K562 (cell line): ENCODE measurements around the gene DST. TPM values are rescaled to one million over a fixed set of nuclear protein-coding genes. Genes with fewer than 3 reads are reported as not detected.

Source experiments
- ATAC-seq: fragments of 200-7000 bp; cut with Tn5 transposase; 3 replicates; pipeline ENCODE4 v1.9.1; 2020; ENCODE audit warnings: moderate library complexity
- BruUV-seq: library from RNA; stranded (reverse); fragments of 400-500 nt; replicated peaks from 2 replicates; lab custom pipeline; 2021; lab: Mats Ljungman, UMichigan
- CTCF ChIA-PET: fragments of 300-600 bp; formaldehyde crosslinking; extraction: SDS; loops from one replicate; lab custom pipeline; 2021; ENCODE audit warnings: low intra/inter-chr PET ratio; lab: Yijun Ruan, JAX
- POLR2A ChIA-PET: fragments of 300-600, 350-650 bp; sonication (Branson Sonifier 250); formaldehyde crosslinking; extraction: SDS; loops from one replicate; lab custom pipeline; 2021; ENCODE audit warnings: antibody characterized with exemption, inconsistent platforms; lab: Yijun Ruan, JAX
- DNase-seq, 4 experiments: peaks; one replicate each; pipeline versions ENCODE4 v3.0.0 to v3.0.0-alpha.2; 2011 to 2018; ENCODE audit warnings: low spot score in 3 of 4, mixed read lengths in 3 of 4; ENCODE audit errors: extremely low read depth in 1 of 4
- FAIRE-seq: peaks from 2 replicates; lab custom pipeline; 2011; peaks lifted over from hg19 to GRCh38; lab: Jason Lieb, UNC
- H2AFZ ChIP-seq: 2 replicates; pipeline ENCODE4 v1.6.0; 2011; ENCODE audit warnings: low read depth, low read length, control low read depth, inconsistent platforms
- H3K27ac ChIP-seq: fragments of 200-600 bp; 3 replicates; pipeline ENCODE4 v1.8.0; 2011; ENCODE audit warnings: low read depth, mild to moderate bottlenecking, control low read depth, inconsistent platforms, low read length, moderate library complexity, mixed read lengths; ENCODE audit errors: extremely low read depth
- H3K27me3 ChIP-seq, 2 experiments: fragments of 300-600 bp in 1 of 2; 2 replicates in 1 of 2; 3 replicates in 1 of 2; pipeline versions ENCODE4 v1.6.0 to v1.8.0; 2011; ENCODE audit warnings: inconsistent platforms in 2 of 2, low read length in 2 of 2, mild to moderate bottlenecking in 1 of 2, mixed read lengths in 1 of 2, moderate library complexity in 1 of 2; ENCODE audit not compliant: control insufficient read depth in 2 of 2, insufficient read depth in 2 of 2
- H3K36me3 ChIP-seq: fragments of 300-600 bp; 3 replicates; pipeline ENCODE4 v1.8.0; 2011; ENCODE audit warnings: mild to moderate bottlenecking, low read length, inconsistent platforms; ENCODE audit not compliant: control insufficient read depth, insufficient read depth
- H3K4me1 ChIP-seq, 2 experiments: fragments of 200-600 bp in 1 of 2; replicated peaks in 1 of 2; 2 replicates in 1 of 2; 3 replicates in 1 of 2; pipeline versions ENCODE4 v1.5.1 to v1.8.0; 2011; ENCODE audit warnings: inconsistent platforms in 2 of 2, low read length in 2 of 2, mild to moderate bottlenecking in 1 of 2, mixed read lengths in 1 of 2, moderate library complexity in 1 of 2; ENCODE audit not compliant: control insufficient read depth in 2 of 2, insufficient read depth in 2 of 2
- H3K4me2 ChIP-seq: 2 replicates; pipeline ENCODE4 v1.6.1; 2011; ENCODE audit warnings: low read length, control low read depth, inconsistent platforms, mixed read lengths; ENCODE audit not compliant: insufficient read depth
- H3K4me3 ChIP-seq: fragments of 200-600 bp; sonication (generic), shearing (Covaris generic); 2 replicates; pipeline ENCODE4 v1.5.1; 2016; ENCODE audit warnings: control low read depth, inconsistent platforms
- H3K79me2 ChIP-seq: fragments of 200-600 bp; 3 replicates; pipeline ENCODE4 v1.8.0; 2011; ENCODE audit warnings: low read length, inconsistent platforms; ENCODE audit not compliant: control insufficient read depth, insufficient read depth
- H3K9ac ChIP-seq, 2 experiments: 2 replicates each; pipeline versions ENCODE4 v1.6.0 to v1.6.1; 2011; ENCODE audit warnings: low read depth in 2 of 2, low read length in 2 of 2, control low read depth in 1 of 2, inconsistent platforms in 1 of 2, mild to moderate bottlenecking in 1 of 2, mixed read lengths in 1 of 2; ENCODE audit not compliant: insufficient read depth in 1 of 2
- H3K9me1 ChIP-seq: one replicate; pipeline ENCODE4 v1.6.0; 2011; ENCODE audit warnings: inconsistent platforms, mild to moderate bottlenecking, low read length, moderate library complexity; ENCODE audit not compliant: control insufficient read depth, insufficient read depth
- H3K9me3 ChIP-seq: replicated peaks from 2 replicates; pipeline ENCODE4 v1.5.1; 2011; ENCODE audit warnings: low read depth, low read length, inconsistent platforms; ENCODE audit not compliant: control insufficient read depth, insufficient read depth
- H4K20me1 ChIP-seq: replicated peaks from 2 replicates; pipeline ENCODE4 v1.6.1; 2011; ENCODE audit warnings: low read length, inconsistent platforms, mixed read lengths; ENCODE audit not compliant: control insufficient read depth, insufficient read depth
- ATF2 ChIP-seq: sonication (generic); formaldehyde crosslinking; IDR thresholded peaks from 2 replicates; pipeline ENCODE4 v1.8.1; 2022; ENCODE audit warnings: missing genetic modification reagents
- ATF7 ChIP-seq: fragments of 450-650 bp; IDR thresholded peaks from 2 replicates; pipeline ENCODE4 v1.7.1; 2014; ENCODE audit warnings: mild to moderate bottlenecking, moderate library complexity
- CC2D1A ChIP-seq: fragments of 450-650 bp; IDR thresholded peaks from 2 replicates; pipeline ENCODE4 v1.6.1; 2017; ENCODE audit warnings: mild to moderate bottlenecking
- CCAR2 ChIP-seq: fragments of 200-400 bp; formaldehyde crosslinking; IDR thresholded peaks from 2 replicates; pipeline ENCODE4 v1.6.1; 2017; ENCODE audit warnings: mild to moderate bottlenecking, low read depth, low read length
- HDAC3 ChIP-seq: fragments of 450-650 bp; IDR thresholded peaks from 2 replicates; pipeline ENCODE4 v1.6.1; 2018; ENCODE audit warnings: borderline replicate concordance, mild to moderate bottlenecking, moderate library complexity; ENCODE audit not compliant: partially characterized antibody
- HNRNPL ChIP-seq: fragments of 200-400 bp; formaldehyde crosslinking; IDR thresholded peaks from 2 replicates; pipeline ENCODE4 v1.6.1; 2017; ENCODE audit warnings: low read depth, mild to moderate bottlenecking, low read length
- JUND ChIP-seq, 2 experiments: IDR thresholded peaks; 2 replicates in 1 of 2; 3 replicates in 1 of 2; pipeline ENCODE4 v1.6.1; 2011; ENCODE audit warnings: borderline replicate concordance in 2 of 2, low read depth in 2 of 2, low read length in 2 of 2, improper control_type of control experiment in 1 of 2, missing biosample characterization in 1 of 2, missing genetic modification characterization in 1 of 2, missing genetic modification reagents in 1 of 2
- KDM1A ChIP-seq, 2 experiments: fragments of 450-650 bp; IDR thresholded peaks; 2 replicates each; pipeline ENCODE4 v1.6.1; 2016; ENCODE audit warnings: mild to moderate bottlenecking in 2 of 2
- PCBP1 ChIP-seq: fragments of 200-400 bp; formaldehyde crosslinking; IDR thresholded peaks from 2 replicates; pipeline ENCODE4 v1.6.1; 2018; ENCODE audit warnings: mild to moderate bottlenecking, low read depth, low read length; ENCODE audit not compliant: poor library complexity, severe bottlenecking
- RFX1 ChIP-seq: fragments of 450-650 bp; IDR thresholded peaks from 2 replicates; pipeline ENCODE4 v1.6.1; 2016; ENCODE audit warnings: mild to moderate bottlenecking, moderate library complexity
- SREBF2 ChIP-seq: sonication (generic); formaldehyde crosslinking; IDR thresholded peaks from 2 replicates; pipeline ENCODE4 v1.4.0; 2020; ENCODE audit warnings: mild to moderate bottlenecking, missing genetic modification reagents
- TFAM ChIP-seq: fragments of 250-450 bp; sonication (Bioruptor Pico); conservative IDR thresholded peaks from 2 replicates; pipeline ENCODE4 v1.5.0; 2021; ENCODE audit warnings: mild to moderate bottlenecking, moderate library complexity
- ZNF121 ChIP-seq: sonication (generic); formaldehyde crosslinking; conservative IDR thresholded peaks from 2 replicates; pipeline ENCODE4 v1.8.0; 2022; ENCODE audit warnings: missing genetic modification reagents
- ZNF764 ChIP-seq: fragments of 250-450 bp; sonication (Bioruptor Pico); IDR thresholded peaks from 2 replicates; pipeline ENCODE4 v1.4.0; 2020; ENCODE audit warnings: low read depth, mild to moderate bottlenecking, moderate library complexity
- ZNF785 ChIP-seq: fragments of 250-450 bp; sonication (Bioruptor Pico); IDR thresholded peaks from 2 replicates; pipeline ENCODE4 v1.4.0; 2020; ENCODE audit warnings: mild to moderate bottlenecking
- WGBS: fragments of 100-300 bp; shearing (Covaris generic); methylation state at CpG from one replicate; pipeline ENCODE4 v1.1.6; 2016; ENCODE audit warnings: low coverage, mixed read lengths; ENCODE audit not compliant: insufficient coverage; ENCODE audit errors: missing lambda C conversion rate; 5-methylcytosine and 5-hydroxymethylcytosine counted together
- in situ Hi-C: fragments of 300-500 bp; cut with MboI; formaldehyde crosslinking; loops from 4 replicates; pipeline ENCODE4 v1.15.0; 2018; ENCODE audit warnings: inconsistent platforms, mixed read lengths
- intact Hi-C: fragments of 100-400 bp; cut with micrococcal nuclease; formaldehyde crosslinking; loops from 2 replicates; pipeline ENCODE4 v1.14.2; 2022
- polyA plus RNA-seq, 8 experiments: library from polyadenylated mRNA; depleted of rRNA in 4 of 8; stranded (reverse) in 5 of 8; unstranded in 3 of 8; fragments of >200 nt; fragmentation: Nextera tagmentation in 2 of 8; fragmentation: Illumina TruSeq in 1 of 8; extraction: Ambion mirVana in 2 of 8; extraction: Trizol in 1 of 8; gene quantifications; 2 replicates each; pipeline versions ENCODE4 v1.2.1 to v1.2.3, GENCODE V29; 2011 to 2014; ENCODE audit warnings: inconsistent platforms in 1 of 8, missing spikeins in 1 of 8
- total RNA-seq, 7 experiments: library from RNA; depleted of rRNA in 6 of 7; stranded (reverse); fragments of >200 nt in 6 of 7; fragmentation: Illumina TruSeq in 2 of 7; extraction: Trizol in 2 of 7; gene quantifications; 2 replicates each; pipeline versions ENCODE4 v1.2.1 to v1.2.3, GENCODE V29; 2011 to 2021; ENCODE audit warnings: low replicate concordance in 1 of 7
- TF ChIP-seq, protein P1 (sequence below): fragments of 250-450 bp; sonication (Bioruptor Pico); IDR thresholded peaks from 2 replicates; pipeline ENCODE4 v1.8.0; 2022; ENCODE audit warnings: moderate library complexity, mild to moderate bottlenecking, inconsistent platforms

Gene DST
- total and polyA plus RNA-seq, 9 of the 15 experiments (the other 6 are each of a cell fraction or from before 2014, with no cell fraction given), result 5.2 to 21.9 (median 13.3) TPM

DNA sequence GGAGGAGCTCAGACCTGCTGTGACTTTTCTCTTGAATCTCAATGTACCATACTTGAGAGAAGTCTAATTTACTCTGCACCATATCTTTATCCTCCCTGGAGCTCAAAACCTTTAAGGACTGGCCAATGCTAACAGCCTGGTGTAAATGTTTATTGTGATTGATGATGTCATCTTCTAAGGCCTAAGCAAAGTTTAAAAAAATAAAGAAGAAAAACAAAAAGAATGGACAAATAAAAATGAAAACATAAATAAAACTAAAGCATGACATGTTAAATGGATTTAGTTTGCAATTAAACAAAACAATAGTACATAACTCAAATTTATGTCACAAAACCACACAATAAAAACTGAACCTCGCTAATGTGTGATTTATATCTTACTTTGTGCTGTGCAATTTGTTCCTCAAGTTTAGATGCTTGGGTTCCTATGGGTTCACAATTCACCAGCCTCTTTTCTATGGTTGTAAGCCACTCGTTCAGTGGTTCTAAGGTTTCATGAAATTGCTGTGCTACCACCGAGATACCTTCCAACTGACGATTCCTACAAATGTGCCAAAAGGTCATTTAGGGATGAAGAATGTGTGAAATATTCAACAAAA lies 113.0 kb downstream of the DST start (continued):
- peak; percentile 23; the same call in 1 of the 2 replicates for TF ChIP-seq ATF7

- H3K36me3 ChIP-seq, result peaks cover 3% of the 10 kb centered on the region; the same call in 1 of the 3 replicates
- H3K27ac ChIP-seq, result no peak overlapping the region
- ChIA-PET CTCF (no interaction called here), POLR2A (interaction anchor here (1.0 kb wide), 1 partner anchor 174 kb away, joined by 3 read pairs; no protein-coding TSS in a partner anchor)
- H3K9me3 ChIP-seq, result no peaks in the 10 kb centered on the region
- intact Hi-C loops (no loop called here), in situ Hi-C loops (no loop called here)
- no peak for DNase-seq
- TF ChIP-seq CCAR2 (no peak), JUND (IDR thresholded peaks at IDR 0.05; ENCODE audit: borderline replicate concordance, low read depth, low read length) (no peak), JUND (tag; IDR thresholded peaks at IDR 0.05; ENCODE audit: borderline replicate concordance, low read depth, low read length) (no peak), RFX1 (no peak), SREBF2 (CRISPR knock-in tag) (no peak), ZNF785 (no peak), PCBP1 (no peak), ZNF121 (CRISPR knock-in tag) (no peak), HDAC3 (no peak), HNRNPL (no peak), TFAM (CRISPR knock-in tag) (no peak), ATF2 (CRISPR knock-in tag) (no peak), KDM1A (IDR thresholded peaks at IDR 0.05) (no peak), CC2D1A (no peak), ZNF764 (CRISPR knock-in tag) (no peak)
- TF ChIP-seq, protein P1, sequence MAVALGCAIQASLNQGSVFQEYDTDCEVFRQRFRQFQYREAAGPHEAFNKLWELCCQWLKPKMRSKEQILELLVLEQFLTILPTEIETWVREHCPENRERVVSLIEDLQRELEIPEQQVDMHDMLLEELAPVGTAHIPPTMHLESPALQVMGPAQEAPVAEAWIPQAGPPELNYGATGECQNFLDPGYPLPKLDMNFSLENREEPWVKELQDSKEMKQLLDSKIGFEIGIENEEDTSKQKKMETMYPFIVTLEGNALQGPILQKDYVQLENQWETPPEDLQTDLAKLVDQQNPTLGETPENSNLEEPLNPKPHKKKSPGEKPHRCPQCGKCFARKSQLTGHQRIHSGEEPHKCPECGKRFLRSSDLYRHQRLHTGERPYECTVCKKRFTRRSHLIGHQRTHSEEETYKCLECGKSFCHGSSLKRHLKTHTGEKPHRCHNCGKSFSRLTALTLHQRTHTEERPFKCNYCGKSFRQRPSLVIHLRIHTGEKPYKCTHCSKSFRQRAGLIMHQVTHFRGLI (CRISPR knock-in tag), result no peak
- TF ChIP-seq, all 486 proteins: peak for 0
- H3K9ac ChIP-seq, result no peak overlapping the region
- no peak overlapping the region for H3K4me3 ChIP-seq
- H3K9me1 ChIP-seq, result no peaks in the 10 kb centered on the region
- no peaks in the 10 kb centered on the region for H3K4me1 ChIP-seq
- no peaks in the 10 kb centered on the region for H4K20me1 ChIP-seq
- BruUV-seq, result no TSS peak
- 78% methylated on average over 3 of the region's 3 CpGs for WGBS
- no peaks in the 10 kb centered on the region for H3K79me2 ChIP-seq
- H3K4me2 ChIP-seq, result no peak overlapping the region
- H3K27me3 ChIP-seq, result no peaks in the 10 kb centered on the region
- FAIRE-seq, result no peak
- ATAC-seq, result no peak
- no peak overlapping the region for H2AFZ ChIP-seq
Measured at GRCh38 chr6:56528412-56528841, 114.3 kb downstream of the DST start.
